Epithelial cell of esophagus (primary cell): ENCODE measurements around the gene SH2D2A.

Source experiments
- DNase-seq: peaks from one replicate; pipeline ENCODE4 v3.0.0; 2010; ENCODE audit warnings: low read depth
- H3K4me3 ChIP-seq: 2 replicates; pipeline ENCODE4 v1.5.1; 2011; ENCODE audit warnings: mild to moderate bottlenecking, low read length, control low read depth
- TF ChIP-seq, protein P1 (sequence below): IDR thresholded peaks from 2 replicates; pipeline ENCODE4 v1.5.1; 2011; ENCODE audit warnings: low read depth, mild to moderate bottlenecking, low read length, control low read depth, inconsistent platforms; ENCODE audit not compliant: insufficient read depth; ENCODE audit errors: missing control alignments

SH2D2A gene

DNA sequence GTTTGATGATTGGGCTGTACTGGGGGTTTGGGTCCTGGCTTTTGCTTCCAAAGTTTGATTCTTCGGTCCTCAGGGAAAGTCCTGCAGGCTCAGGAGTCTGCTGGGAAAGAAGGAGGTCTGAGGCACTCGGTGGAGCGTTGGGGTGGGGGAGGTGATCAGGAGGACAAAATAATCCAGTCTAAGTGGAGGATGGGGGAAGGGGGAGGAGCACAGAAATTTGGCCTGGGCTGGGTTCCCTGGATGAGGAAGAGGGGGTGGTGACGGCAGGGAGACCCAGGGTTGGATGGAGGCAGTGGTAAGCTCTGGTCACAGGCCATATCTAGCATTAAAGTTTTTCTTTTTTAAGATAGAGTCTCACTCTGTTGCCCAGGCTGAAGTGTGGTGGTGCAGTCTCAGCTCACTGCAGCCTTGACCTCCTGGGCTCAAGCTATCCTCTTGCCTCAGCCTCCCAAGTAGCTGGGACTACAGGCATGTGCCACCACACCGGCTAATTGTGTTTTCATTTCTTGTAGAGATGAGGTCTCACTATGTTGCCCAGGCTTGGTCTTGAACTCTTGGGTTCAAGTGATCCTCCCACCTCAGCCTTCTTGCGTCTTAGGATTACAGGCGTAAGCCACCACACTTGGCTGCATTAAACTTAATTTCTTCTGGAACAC lies 6.8 kb downstream of the SH2D2A start:
- TF ChIP-seq, protein P1, sequence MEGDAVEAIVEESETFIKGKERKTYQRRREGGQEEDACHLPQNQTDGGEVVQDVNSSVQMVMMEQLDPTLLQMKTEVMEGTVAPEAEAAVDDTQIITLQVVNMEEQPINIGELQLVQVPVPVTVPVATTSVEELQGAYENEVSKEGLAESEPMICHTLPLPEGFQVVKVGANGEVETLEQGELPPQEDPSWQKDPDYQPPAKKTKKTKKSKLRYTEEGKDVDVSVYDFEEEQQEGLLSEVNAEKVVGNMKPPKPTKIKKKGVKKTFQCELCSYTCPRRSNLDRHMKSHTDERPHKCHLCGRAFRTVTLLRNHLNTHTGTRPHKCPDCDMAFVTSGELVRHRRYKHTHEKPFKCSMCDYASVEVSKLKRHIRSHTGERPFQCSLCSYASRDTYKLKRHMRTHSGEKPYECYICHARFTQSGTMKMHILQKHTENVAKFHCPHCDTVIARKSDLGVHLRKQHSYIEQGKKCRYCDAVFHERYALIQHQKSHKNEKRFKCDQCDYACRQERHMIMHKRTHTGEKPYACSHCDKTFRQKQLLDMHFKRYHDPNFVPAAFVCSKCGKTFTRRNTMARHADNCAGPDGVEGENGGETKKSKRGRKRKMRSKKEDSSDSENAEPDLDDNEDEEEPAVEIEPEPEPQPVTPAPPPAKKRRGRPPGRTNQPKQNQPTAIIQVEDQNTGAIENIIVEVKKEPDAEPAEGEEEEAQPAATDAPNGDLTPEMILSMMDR: no peak
- no peak for DNase-seq
- no peak overlapping the region for H3K4me3 ChIP-seq

DNA sequence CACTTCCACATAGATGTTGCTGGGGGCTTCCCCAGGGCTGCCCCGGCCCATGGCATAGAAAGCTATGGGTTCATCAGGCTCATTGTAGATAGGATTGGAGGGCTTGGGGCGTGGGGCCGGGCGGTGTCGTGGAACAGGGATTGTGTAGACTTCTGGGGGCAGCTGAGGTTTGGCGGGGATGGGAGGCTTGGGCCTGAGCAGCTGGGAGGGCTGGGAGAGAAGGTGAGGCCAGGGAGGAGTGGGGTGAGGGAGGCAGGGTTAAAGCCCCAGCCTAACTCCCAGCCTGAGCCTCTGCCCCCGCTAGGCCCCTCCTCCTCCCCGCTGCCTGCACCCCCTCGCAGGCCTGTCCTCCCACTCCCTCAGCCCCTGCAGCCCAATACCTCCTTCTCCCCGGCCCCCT lies 7.4 kb downstream of the SH2D2A start:
- no peak for DNase-seq
- H3K4me3 ChIP-seq: no peak overlapping the region
- TF ChIP-seq, protein P1: no peak

DNA sequence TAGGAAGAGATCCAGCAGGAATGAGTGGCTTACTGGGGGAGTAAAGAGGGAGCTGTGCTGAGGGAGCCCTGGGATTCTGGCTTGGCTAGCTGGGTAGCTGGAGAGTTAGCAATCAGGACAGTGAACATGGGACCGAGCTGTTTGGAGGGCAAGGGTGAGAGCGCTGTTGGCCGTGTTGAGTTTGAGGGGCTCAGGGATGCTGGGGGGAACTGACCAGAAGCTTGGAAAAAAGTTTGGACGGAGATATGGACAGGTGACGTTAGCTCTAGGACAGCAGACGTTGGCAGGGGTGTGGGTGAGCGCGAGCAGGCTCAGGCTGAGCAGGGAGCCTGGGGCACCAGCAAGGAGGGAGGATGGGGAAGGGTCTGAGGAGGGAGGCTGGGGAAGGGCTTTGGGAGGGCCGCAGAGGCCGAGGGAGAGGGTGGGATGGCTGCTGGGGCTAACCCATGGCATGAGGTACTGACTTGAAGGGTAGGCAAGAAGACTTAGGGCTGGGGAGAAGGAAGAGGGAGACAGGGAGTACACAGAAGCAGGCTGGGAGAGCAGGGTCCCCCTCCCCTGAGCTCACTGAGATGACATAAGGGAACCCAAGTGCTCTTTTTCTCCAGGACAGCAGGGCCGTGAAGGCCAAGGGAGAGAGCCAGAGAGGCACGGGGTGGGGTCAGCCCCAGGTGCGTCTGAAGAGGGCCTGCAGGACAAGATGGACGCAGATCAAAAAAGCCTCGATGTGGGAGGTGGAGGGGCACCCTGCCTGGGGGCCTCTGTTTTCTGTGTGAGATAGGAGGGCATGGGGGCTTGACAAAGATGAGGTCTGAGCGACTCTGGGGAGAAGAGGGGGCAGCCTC lies 8.2 kb downstream of the SH2D2A start:
- H3K4me3 ChIP-seq: no peak overlapping the region
- TF ChIP-seq, protein P1: no peak
- no peak for DNase-seq

DNA sequence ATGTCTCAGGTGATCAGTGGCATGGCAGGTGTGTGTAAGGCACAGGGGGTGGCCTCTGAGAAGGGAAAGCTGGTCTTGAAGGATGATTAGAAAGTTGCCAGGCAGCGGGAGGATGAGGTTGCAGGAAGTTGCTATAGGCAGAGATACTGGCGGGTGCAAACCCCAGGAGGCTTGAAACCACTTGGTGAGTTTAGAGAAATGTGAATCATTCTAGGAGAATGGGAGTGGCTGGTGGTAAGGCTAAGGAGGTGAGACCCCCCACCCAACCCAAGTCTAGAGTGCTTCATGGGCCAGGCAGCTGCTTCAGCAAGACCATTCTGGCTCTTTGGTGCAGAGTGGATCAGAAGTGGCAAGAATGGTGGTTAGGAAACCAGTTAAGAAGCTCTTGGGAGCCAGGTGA lies 9.0 kb downstream of the SH2D2A start:
- DNase-seq: no peak
- TF ChIP-seq, protein P1: no peak
- H3K4me3 ChIP-seq: no peak overlapping the region

DNA sequence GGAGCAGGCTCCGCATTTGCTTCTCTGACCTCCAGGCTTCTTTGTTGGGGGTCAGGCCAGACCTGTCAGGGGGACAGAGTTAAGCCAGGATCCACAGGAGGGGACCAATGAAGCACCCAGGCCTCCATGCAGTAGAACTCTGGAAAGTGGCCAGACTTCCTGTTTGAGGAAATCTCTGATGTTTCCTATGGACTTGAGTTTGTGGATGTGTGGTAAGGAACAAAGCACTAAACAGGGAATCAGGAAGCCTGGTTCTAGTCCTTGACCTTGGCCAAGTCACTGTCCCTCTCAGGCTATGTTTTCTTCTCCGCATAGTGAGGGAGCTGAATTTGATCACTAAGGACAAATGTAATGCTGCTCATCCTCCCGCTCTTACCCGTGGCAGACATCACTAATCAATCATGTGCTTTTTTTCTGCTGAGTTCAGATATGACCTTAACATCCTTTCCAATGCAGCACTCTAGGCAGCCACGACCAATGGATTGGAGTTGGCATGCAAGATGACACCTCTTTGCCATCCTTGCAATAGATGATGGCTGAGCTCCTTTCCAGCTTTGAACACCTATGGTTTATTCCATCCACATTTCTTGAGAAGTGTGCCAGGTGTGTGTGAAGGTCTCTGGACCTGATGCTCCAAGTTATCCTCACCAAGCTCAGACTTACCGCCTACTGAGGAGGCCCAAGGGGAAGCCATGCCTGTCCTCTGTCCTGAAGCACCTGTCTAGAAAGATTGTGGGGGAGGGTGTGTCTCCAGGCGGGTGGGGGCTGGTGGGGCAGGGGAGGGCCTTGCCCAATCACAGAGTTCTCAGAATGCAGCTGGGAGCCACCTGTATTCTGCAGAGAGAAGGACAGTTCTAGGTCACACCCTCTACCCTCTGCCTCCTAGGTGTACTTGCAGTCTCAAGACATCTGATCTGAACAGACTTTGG lies 9.9 kb downstream of the SH2D2A start:
- TF ChIP-seq, protein P1: no peak
- DNase-seq: no peak
- no peak overlapping the region for H3K4me3 ChIP-seq

DNA sequence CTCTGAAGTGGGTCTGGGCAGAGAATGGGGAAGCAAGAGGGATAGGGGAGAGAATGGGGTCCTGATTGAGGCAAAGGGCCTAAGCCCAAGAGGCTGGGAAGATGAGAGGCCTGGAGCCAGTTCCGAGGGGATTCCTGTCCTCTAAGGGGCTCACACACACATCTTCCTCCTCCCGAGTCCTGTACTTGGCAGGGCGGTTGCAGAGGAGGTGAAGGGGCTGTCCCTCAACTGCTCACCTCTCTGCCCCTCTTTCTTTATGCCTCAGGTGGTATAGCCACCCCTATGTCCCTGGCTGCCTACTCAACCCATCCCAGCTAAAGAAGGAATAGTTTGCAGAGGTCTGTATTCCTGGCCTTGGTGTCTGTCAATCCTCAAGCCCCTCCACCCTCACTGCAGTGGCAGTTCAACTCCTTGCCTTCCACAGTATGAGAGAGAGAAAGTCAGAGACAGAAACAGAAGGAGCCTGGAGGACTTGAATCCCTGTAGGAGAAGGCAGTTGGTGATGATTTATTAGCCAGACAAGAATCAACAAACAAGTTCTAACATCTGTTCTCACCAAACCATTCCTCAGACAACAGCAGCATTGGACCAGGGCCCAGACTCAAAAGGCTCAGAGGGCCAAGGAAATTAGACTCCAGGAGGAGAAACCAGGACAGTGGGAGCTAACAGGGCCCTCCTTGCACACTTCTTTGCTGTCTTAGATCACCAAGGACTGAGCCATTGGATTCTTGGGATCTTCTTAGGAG lies 10.7 kb downstream of the SH2D2A start:
- no peak overlapping the region for H3K4me3 ChIP-seq
- TF ChIP-seq, protein P1: no peak
- DNase-seq: peak; percentile 50
